ENCODE results near the gene TP53I13. TPM values are rescaled to one million over a fixed set of nuclear protein-coding genes. Genes with fewer than 3 reads are reported as not detected.

TP53I13 gene
- total RNA-seq, 1 experiment from 2014 or later = 33.3 TPM

GRCh38 chr17:29573871-29574731 is 5.6 kb downstream of the TP53I13 start:
- no TSS peak for BruUV-seq (replicated peaks)

More at GRCh38 chr17:29573871-29574731, 5.6 kb downstream of the TP53I13 start:
- DNase-seq (ENCODE audit: low read depth, low spot score) = no peak
- no peak for ATAC-seq
- Histone ChIP-seq H4K20me1 (ENCODE audit: insufficient read depth) (no peaks in the 10 kb centered on the region), H3K27me3 (ENCODE audit: insufficient read depth, low read length) (no peaks in the 10 kb centered on the region), H3K4me3 (replicated peaks in 1 of 2; ENCODE audit: low read depth in 1 of 2, low read length in 2 of 2) (no peak overlapping the region), H3K4me1 (ENCODE audit: control insufficient read depth in 1 of 2, insufficient read depth in 2 of 2, low read length in 2 of 2) (peaks cover 3 to 5% of the 10 kb centered on the region in 2 experiments; a peak in 2 of 4 replicates), H3K4me2 (ENCODE audit: low read length) (no peak overlapping the region), H3K79me2 (ENCODE audit: insufficient read depth, low read length) (no peaks in the 10 kb centered on the region), H3K27ac (ENCODE audit: low read depth, low read length) (no peak overlapping the region), H3K36me3 (ENCODE audit: control insufficient read depth in 1 of 2, insufficient read depth in 2 of 2, low read length in 2 of 2) (peaks cover 4 to 6% of the 10 kb centered on the region in 2 experiments; a peak in 2 of 4 replicates), H3K9ac (ENCODE audit: low read length) (no peak overlapping the region), H3K9me2 (ENCODE audit: insufficient read depth) (no peaks in the 10 kb centered on the region), H3K9me3 (ENCODE audit: control insufficient read depth in 1 of 2, insufficient read depth in 1 of 2, low read depth in 1 of 2, low read length in 2 of 2) (no peaks in the 10 kb centered on the region), H2AFZ (ENCODE audit: low read depth, low read length, poor library complexity, severe bottlenecking) (no peak overlapping the region)
- ChIA-PET RAD21 (ENCODE audit: low non-redundant PET in 1 of 2, low total read pairs in 2 of 2, uncharacterized antibody in 2 of 2, unreplicated experiment in 2 of 2) (no interaction called here), POLR2A (no interaction called here), CTCF (interaction anchor here (1.6 kb wide), 2 partner anchors 17 to 204 kb away, joined by 3 to 5 read pairs; no protein-coding TSS in a partner anchor)
- intact Hi-C loops (cut with micrococcal nuclease) = no loop called here
- TF ChIP-seq TCF7L2 (IDR thresholded peaks at IDR 0.05; ENCODE audit: borderline replicate concordance, extremely low read depth, insufficient read depth, insufficient read length) = no peak
- TF ChIP-seq, protein P1, sequence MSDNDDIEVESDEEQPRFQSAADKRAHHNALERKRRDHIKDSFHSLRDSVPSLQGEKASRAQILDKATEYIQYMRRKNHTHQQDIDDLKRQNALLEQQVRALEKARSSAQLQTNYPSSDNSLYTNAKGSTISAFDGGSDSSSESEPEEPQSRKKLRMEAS (IDR thresholded peaks at IDR 0.05) = no peak
- no peak for TF ChIP-seq SP1 (IDR thresholded peaks at IDR 0.05; ENCODE audit: low read depth)
- TF ChIP-seq CTCF (IDR thresholded peaks at IDR 0.05 in 2 of 3, conservative IDR thresholded peaks at IDR 0.05 in 1 of 3; ENCODE audit: borderline replicate concordance in 1 of 3, insufficient read depth in 1 of 3, low read depth in 2 of 3, low read length in 2 of 3) = no peak
- no peak for TF ChIP-seq EGR1 (IDR thresholded peaks at IDR 0.05; ENCODE audit: low read depth)
- TF ChIP-seq REST (IDR thresholded peaks at IDR 0.05; ENCODE audit: low read depth) = no peak
- TF ChIP-seq ATF3 (IDR thresholded peaks at IDR 0.05) = no peak
- no peak for TF ChIP-seq YY1 (IDR thresholded peaks at IDR 0.05; ENCODE audit: extremely low read depth, insufficient replicate concordance, low read depth, low read length)
- no peak for TF ChIP-seq CEBPB (IDR thresholded peaks at IDR 0.05; ENCODE audit: low read depth)
- TF ChIP-seq POLR2AphosphoS5 (IDR thresholded peaks at IDR 0.05; ENCODE audit: low read depth, low read length) = no peak
- no peak for TF ChIP-seq RAD21 (IDR thresholded peaks at IDR 0.05; ENCODE audit: low read depth)
- TF ChIP-seq ZNF274 (IDR thresholded peaks at IDR 0.05; ENCODE audit: low read depth, low read length) = no peak

Measured in HCT116 (cell line).